Mucosa of rectum (tissue), 2 donors: ENCODE data around the gene CRELD2.

Experiments
- H3K27ac ChIP-seq, 2 donors: one replicate each; pipeline ENCODE4 v1.7.0; 2013; ENCODE audit warnings: inconsistent platforms in 2 of 2, low read depth in 2 of 2, low read length in 2 of 2
- H3K27me3 ChIP-seq, 2 donors: one replicate each; pipeline ENCODE4 v1.7.0; 2013; ENCODE audit warnings: low read length in 2 of 2; ENCODE audit not compliant: control insufficient read depth in 2 of 2, insufficient read depth in 2 of 2
- H3K36me3 ChIP-seq, 2 donors: one replicate each; pipeline ENCODE4 v1.7.0; 2013; ENCODE audit warnings: low read length in 2 of 2; ENCODE audit not compliant: control insufficient read depth in 2 of 2, insufficient read depth in 2 of 2
- H3K4me1 ChIP-seq, 2 donors: one replicate each; pipeline ENCODE4 v1.7.0; 2013; ENCODE audit warnings: low read length in 2 of 2, mild to moderate bottlenecking in 1 of 2; ENCODE audit not compliant: control insufficient read depth in 2 of 2, insufficient read depth in 2 of 2
- H3K4me3 ChIP-seq, 2 donors: one replicate each; pipeline ENCODE4 v1.7.0; 2013; ENCODE audit warnings: low read length in 2 of 2
- H3K9ac ChIP-seq, 2 donors: one replicate each; pipeline ENCODE4 v1.7.0; 2013; ENCODE audit warnings: low read length in 2 of 2, low read depth in 1 of 2, mild to moderate bottlenecking in 1 of 2
- H3K9me3 ChIP-seq, 2 donors: one replicate each; pipeline ENCODE4 v1.7.0; 2013; ENCODE audit warnings: low read length in 2 of 2; ENCODE audit not compliant: control insufficient read depth in 2 of 2
- donor health status: healthy.
- donor health status: Normal muscosa, but diverticular disease.

The CRELD2 gene

GRCh38 chr22:49911881-49912625 is 6.4 kb upstream of the CRELD2 start:
- no peak overlapping the region for H3K27ac ChIP-seq
- H3K4me3 ChIP-seq: no peak overlapping the region
- H3K27me3 ChIP-seq: no peaks in the 10 kb centered on the region
- H3K36me3 ChIP-seq: peaks cover 26 to 44% of the 10 kb centered on the region in 2 donors
- no peaks in the 10 kb centered on the region for H3K9me3 ChIP-seq
- no peak overlapping the region for H3K9ac ChIP-seq
- peaks cover under 1 to 3% of the 10 kb centered on the region in 2 donors for H3K4me1 ChIP-seq

GRCh38 chr22:49913026-49913425 is 5.4 kb upstream of the CRELD2 start:
- H3K27ac ChIP-seq: no peak overlapping the region
- H3K27me3 ChIP-seq: no peaks in the 10 kb centered on the region
- no peak overlapping the region for H3K4me3 ChIP-seq
- H3K36me3 ChIP-seq: peaks cover 17 to 35% of the 10 kb centered on the region in 2 donors
- no peaks in the 10 kb centered on the region for H3K9me3 ChIP-seq
- H3K9ac ChIP-seq: no peak overlapping the region
- peaks cover 3% of the 10 kb centered on the region in 2 donors for H3K4me1 ChIP-seq

- no peaks in the 10 kb centered on the region for H3K27me3 ChIP-seq
- H3K27ac ChIP-seq: no peak overlapping the region
- no peak overlapping the region for H3K9ac ChIP-seq
- H3K4me1 ChIP-seq: peaks cover 3% of the 10 kb centered on the region in 2 donors
- H3K9me3 ChIP-seq: no peaks in the 10 kb centered on the region
- H3K36me3 ChIP-seq: peaks cover 17 to 34% of the 10 kb centered on the region in 2 donors
- H3K4me3 ChIP-seq: no peak overlapping the region
Measured at GRCh38 chr22:49913446-49913845, 5.0 kb upstream of the CRELD2 start.

GRCh38 chr22:49914256-49914655 is 4.2 kb upstream of the CRELD2 start:
- Histone ChIP-seq H3K4me3 (no peak overlapping the region), H3K4me1 (peaks cover 7 to 8% of the 10 kb centered on the region in 2 donors), H3K36me3 (peaks cover 15 to 30% of the 10 kb centered on the region in 2 donors), H3K9me3 (no peaks in the 10 kb centered on the region), H3K27ac (no peak overlapping the region), H3K27me3 (no peaks in the 10 kb centered on the region), H3K9ac (no peak overlapping the region)

- peaks cover 19 to 22% of the 10 kb centered on the region in 2 donors for H3K36me3 ChIP-seq
Measured at GRCh38 chr22:49915610-49916009, 2.8 kb upstream of the CRELD2 start.

GRCh38 chr22:49916831-49917230 is 1.6 kb upstream of the CRELD2 start:
- Histone ChIP-seq H3K9me3 (no peaks in the 10 kb centered on the region), H3K4me3 (peak overlapping the region in 1 of 2 donors; percentile 78), H3K36me3 (peaks cover 19 to 21% of the 10 kb centered on the region in 2 donors), H3K4me1 (peaks cover 8 to 12% of the 10 kb centered on the region in 2 donors), H3K27me3 (no peaks in the 10 kb centered on the region), H3K27ac (no peak overlapping the region), H3K9ac (no peak overlapping the region)

More at GRCh38 chr22:49915610-49916009, 2.8 kb upstream of the CRELD2 start:
- Histone ChIP-seq H3K27ac (no peak overlapping the region), H3K4me3 (no peak overlapping the region), H3K9me3 (no peaks in the 10 kb centered on the region), H3K27me3 (no peaks in the 10 kb centered on the region), H3K4me1 (peaks cover 8 to 12% of the 10 kb centered on the region in 2 donors), H3K9ac (no peak overlapping the region)

GRCh38 chr22:49918911-49919881 is 762 bp downstream of the CRELD2 start:
- H3K27me3 ChIP-seq: no peaks in the 10 kb centered on the region
- H3K36me3 ChIP-seq: peaks cover 7 to 15% of the 10 kb centered on the region in 2 donors
- H3K9me3 ChIP-seq: no peaks in the 10 kb centered on the region
- peak overlapping the region; percentile 52 to 77 for H3K9ac ChIP-seq
- H3K4me3 ChIP-seq: peak overlapping the region; percentile 64 to 88
- H3K4me1 ChIP-seq: peaks cover 8 to 12% of the 10 kb centered on the region in 2 donors
- H3K27ac ChIP-seq: no peak overlapping the region

- no peak overlapping the region for H3K4me3 ChIP-seq
- H3K27me3 ChIP-seq: no peaks in the 10 kb centered on the region
- no peak overlapping the region for H3K27ac ChIP-seq
- peaks cover 8 to 12% of the 10 kb centered on the region in 2 donors for H3K4me1 ChIP-seq
- peaks cover 7 to 23% of the 10 kb centered on the region in 2 donors for H3K36me3 ChIP-seq
- no peaks in the 10 kb centered on the region for H3K9me3 ChIP-seq
- H3K9ac ChIP-seq: no peak overlapping the region
Measured at GRCh38 chr22:49920859-49921258, 2.4 kb downstream of the CRELD2 start.

- no peak overlapping the region for H3K4me3 ChIP-seq
- H3K9me3 ChIP-seq: no peaks in the 10 kb centered on the region
- no peaks in the 10 kb centered on the region for H3K27me3 ChIP-seq
- H3K4me1 ChIP-seq: peaks cover 5 to 12% of the 10 kb centered on the region in 2 donors
- peaks cover 7 to 23% of the 10 kb centered on the region in 2 donors for H3K36me3 ChIP-seq
- H3K9ac ChIP-seq: no peak overlapping the region
- no peak overlapping the region for H3K27ac ChIP-seq
Measured at GRCh38 chr22:49921508-49922278, 3.3 kb downstream of the CRELD2 start.
